HG03432 (cell line): ENCODE results near the gene GFOD1.
A peak's percentile ranks its signal among the peaks of the same experiment; 100 is the strongest.

Source experiments
- ATAC-seq: cut with Tn5 transposase; IDR thresholded peaks from one replicate; pipeline ENCODE4 v1.9.1; 2021; ENCODE audit warnings: mild to moderate bottlenecking, moderate library complexity; ENCODE audit not compliant: unreplicated experiment

Gene GFOD1

DNA sequence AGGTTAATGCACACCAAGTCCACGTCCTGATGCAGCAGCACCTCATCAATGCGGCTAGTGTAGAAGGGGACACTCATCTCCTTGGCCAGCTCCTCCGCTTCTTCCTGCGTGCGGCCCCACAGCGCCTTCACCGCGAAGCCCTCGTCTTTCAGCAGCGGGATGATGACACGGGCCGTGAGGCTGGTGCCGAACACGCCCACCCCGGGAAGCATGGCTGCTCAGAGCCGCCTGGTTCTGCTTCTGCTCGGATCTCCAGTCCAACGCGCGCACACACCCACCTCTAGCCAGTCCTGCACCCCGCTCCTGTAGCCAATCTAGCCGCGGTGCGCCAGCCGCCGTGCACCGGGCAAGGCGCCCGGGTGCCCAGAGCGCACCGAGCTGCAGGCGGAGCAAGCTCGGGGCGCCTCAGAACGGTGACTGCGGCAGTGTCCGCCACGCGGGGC, 700 bp downstream of the GFOD1 start:
- ATAC-seq = peak; percentile 27

DNA sequence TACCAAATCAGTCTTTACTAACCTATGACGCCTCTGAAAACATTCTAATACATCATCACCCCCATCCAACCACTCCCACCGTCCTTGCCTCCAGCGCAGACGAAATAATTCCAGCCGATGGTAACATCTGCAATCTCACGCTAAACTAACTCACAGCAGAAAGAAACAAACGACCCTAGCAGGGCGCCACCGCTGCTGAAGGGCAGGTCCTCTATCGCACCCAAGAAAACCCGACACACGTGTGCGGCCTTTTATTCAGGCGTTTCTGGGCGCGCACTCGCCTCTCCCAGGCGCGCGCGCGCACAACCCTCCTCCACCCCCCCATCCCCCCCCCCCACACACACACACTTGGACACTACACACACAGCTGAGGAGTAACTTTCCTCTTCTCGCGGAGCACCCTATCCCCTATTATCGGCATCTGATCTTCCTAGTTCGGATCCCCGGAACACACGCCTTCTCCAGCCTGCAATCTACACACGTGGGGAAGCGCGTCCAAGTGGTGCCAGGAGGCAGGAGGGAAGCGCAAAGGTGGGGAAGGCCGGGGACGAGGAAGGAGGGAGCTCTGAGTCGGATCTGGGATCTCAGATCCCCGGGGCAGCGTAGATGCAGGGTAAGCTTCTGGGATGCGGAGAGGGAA, 1.4 kb downstream of the GFOD1 start:
- ATAC-seq = no peak

DNA sequence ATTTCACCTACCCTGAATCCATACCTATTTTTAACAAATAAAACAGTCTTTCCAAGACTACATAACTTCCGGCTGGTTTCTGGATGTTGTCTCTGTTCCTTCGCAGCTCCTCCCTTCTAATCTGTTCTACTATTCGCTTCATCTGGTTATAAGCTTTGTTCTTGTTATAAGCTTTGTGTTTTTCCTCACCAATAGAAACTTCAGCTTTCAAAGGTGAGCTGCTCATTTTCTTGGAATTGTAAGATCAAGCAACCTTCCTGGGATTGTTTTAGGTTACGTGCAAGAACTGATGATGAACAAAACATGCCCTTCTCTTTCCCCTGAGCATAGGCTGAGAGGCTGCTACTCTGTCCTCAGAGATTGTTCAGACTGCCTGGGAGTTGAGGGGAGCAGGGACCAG, 2.1 kb downstream of the GFOD1 start:
- ATAC-seq = no peak

DNA sequence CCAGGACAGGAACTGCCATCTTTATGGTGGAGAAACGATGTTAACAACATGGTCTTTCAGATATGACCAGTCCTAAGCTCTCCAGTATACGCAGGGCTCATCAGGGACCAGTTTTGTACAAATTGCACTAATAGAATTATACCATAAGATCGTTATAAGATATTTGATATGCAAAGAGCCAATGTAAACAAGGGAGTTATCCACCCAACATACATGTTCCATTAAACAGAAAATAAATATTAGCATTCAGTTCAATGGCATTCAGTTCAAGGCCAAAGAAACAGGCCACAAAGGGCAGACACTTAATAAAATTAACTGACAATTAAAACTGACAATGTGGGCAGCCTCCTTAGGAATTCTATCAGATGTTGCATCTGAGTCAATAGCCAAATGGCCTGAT, 2.6 kb downstream of the GFOD1 start:
- no peak for ATAC-seq

DNA sequence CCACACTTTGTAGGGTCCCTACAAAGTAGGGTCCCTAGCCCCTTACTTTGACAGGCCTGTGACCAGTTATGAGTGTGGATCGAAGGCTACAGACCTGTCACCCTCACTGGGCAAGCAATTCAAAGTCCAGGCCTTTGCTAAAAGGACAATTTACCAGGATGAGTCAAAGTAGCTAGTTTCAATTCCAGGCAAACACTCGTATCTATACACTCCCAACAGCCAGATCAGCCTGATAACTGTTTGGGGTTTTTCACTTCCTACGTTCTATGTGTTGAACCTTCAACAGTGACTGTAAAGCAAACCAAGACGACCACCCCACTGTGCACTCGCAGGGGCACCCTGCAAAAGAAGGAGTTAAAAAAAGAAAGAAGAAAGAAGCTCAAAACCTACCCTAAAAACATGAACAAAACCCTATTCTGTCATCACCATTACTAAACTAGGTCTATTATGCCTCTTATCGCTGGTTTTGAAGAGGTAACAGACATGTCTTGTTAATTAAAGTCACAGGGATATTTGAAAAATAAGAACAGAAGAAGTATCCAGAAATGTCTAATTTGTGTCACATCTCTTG, 3.2 kb downstream of the GFOD1 start:
- no peak for ATAC-seq

DNA sequence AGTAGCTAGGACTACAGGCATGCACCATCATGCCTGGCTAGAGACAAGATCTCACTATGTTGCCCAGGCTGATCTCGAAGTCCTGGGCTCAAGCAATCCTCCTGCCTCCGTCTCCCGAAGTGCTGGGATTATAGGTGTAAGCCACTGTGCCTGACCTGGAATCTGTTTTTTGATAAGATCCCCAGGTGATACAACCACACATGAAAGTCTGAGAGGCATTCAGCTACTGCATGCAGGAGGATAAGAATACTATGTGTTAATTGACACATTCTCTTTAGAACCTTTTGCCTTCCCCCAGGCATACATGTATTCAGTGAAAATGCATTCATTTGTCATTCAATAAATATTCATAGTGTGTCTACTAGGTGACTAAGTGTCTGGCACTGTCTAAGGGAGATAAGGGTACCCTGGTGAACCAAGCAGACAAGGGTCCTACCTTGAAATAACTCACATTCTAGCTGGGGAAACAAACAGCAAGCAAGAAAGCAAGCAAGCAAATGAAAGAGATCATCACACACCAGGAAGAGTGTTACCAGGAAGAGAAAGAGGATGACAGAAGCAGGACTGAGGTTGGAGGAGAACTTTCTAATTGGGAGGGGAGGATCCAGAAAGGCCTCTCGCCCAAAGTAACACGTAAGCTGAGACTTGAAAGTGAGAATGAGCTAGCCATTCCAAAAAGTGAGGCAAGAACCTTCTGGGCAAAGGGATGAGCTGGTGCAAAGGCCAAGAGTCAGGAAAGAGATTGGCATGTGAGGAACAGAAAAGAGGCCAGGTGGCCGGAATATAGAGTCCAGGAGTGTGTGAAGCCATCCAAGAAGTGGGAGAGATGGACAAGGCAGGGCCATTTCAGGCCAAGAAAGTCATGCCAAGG, 6.5 kb downstream of the GFOD1 start:
- no peak for ATAC-seq

DNA sequence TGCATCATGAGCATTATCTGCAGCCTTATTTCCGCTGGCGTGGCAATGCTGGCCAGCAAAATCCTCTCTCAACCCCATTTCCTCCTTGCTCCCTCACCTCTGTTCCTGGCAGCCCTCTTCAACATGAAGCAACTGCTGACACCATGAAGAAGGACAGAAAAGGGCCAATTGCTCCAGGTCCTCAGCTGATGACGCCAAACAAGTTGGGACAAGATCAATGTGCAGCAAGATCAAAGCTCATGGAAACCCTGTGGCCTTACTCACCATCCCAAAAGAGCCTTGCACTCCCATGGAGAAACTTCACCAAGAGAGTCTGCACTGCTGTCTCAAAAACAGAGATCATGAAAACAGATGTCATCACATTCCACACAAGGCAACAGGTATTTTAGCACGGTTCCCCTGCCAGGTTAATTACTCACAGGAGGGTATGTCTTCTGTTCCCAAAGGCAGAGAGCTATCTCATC, 7.4 kb downstream of the GFOD1 start:
- no peak for ATAC-seq

DNA sequence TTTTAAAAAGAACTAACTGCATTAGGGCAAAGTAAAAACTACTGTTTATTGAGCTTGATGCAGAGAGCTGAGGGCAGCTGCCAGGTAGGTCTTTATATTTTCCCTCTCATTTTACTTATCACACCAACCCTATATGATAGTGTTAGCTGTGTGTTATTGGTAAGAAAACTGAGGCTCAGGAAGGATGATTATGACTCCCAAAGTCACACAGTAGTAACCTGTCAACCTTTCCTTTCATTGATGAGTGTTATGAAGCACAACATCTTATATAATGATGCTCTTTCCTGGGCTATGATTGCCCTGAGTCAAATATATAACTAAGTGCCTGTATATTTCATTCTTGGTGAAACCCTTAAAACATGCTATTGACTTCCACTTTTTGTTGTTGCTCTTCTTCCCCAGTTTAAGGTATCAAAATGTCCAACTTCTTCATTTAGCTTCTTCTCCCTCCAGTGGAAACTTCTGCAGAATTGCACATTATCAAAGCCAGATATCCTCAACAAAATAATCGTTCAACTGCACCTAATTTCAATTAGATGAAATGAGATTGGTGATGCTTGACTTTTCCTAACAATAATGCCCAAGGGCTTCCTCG, 8.1 kb downstream of the GFOD1 start:
- no peak for ATAC-seq

DNA sequence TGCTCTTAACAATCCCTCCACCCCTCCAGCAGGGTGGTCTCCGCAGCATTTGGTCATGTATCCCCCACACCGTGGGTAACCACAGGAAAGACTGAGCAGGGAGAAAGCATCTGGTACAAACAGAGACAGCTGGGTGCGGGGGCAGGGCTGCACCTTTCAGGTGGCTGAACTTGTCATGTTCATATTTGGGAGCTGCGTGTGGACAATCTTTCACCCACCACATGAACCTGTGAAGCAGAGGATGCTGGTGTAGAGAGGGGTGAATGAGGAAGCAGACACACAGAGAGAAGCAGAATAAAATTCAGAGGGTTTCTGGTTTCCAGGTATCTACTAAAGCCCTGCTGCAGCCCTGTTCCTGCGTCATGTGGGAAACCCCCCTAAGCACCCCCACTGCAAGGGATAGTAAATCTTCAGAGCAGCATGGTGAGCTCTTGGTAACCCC, 8.9 kb downstream of the GFOD1 start:
- no peak for ATAC-seq

DNA sequence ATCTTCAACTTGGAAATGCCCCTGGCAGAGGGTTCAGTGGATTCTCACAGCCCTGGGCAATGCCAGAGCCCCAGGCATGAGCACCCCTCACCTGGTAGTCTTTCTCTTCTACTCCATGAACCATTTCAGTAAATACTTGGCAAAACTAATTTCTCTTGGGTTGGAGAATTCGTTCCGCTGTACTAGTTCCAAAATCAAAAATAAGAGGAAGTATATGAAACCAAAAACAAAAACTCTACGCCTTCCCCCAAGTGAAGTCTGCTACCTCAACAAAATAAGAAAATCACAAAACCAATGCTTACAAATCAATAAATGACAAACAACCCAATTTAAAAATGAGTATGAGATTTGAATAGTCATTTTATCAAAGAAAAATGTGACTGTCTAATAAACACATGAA, 12.6 kb downstream of the GFOD1 start:
- ATAC-seq = no peak

DNA sequence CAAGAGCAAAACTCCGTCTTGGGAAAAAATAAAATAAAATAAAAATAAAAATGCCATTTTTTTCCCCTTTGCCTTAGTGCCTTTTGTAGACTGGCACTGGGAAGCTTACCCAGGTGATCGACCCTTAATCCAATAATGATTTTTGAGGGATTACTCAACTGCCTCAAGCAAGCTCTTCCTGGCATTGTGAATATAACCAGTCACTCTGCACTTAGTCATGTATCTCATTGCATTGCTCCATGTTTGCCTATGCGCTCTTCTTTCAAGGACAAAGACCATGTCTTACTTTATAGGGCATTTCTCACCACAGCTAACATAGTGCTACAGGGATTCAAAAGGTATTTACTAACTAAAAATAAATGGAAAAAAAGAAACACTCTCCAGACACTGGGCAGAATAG, 13.0 kb downstream of the GFOD1 start:
- ATAC-seq = no peak

DNA sequence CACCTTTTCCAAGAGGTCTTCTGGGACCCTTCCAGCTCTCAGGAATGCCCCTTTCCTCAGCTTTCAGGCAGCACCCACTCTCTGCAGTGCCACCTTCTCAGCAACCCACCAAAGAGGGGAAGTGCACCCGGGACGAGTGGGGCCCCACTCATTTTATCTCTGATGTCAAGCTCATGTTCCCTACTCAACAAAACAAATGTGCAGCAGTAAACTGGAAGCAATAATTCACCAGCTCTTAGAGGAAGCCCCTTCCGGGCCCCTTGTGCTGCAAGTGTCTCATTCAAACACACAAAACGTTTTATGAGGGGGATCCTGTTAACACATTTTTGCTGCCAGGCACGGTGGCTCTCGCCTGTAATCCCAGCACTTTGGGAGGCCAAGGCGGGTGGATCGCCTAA, 13.6 kb downstream of the GFOD1 start:
- no peak for ATAC-seq

DNA sequence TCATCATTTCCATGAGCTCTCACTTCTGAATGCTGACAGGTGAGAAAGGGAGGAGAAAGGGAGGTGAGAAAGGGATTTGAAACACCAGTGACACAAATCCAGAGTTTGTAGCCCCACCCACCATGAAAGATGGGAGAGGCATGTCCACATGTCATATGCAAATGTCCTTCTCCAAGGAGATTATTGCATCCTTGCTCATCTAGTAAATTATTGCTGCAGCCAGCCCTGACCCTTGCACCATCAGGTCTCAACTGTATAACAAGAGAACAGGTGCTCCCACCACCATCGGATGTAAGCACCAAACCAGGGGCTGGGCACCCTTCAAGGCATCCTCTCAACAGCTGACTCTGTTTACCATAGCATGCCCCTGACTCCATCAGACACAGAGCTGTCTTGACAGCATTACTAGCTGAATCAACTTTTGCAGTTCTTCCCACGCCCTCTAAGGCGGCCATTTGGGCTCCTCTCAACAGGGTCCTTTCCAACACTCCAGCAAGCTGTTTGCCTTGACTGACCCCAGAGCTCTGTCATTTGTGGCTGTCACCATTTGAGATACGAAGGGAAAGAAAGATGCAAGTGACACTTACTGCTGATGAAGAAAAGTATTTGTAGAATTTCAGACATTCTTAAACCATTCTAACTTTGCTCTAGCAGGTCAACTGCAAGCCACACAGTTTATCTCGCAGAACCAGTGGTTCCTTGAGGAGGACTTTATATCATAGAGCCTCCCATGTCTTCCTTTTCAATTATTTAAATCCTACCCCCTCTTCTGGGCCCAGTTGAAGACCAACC, 14.2 kb downstream of the GFOD1 start:
- ATAC-seq = no peak

DNA sequence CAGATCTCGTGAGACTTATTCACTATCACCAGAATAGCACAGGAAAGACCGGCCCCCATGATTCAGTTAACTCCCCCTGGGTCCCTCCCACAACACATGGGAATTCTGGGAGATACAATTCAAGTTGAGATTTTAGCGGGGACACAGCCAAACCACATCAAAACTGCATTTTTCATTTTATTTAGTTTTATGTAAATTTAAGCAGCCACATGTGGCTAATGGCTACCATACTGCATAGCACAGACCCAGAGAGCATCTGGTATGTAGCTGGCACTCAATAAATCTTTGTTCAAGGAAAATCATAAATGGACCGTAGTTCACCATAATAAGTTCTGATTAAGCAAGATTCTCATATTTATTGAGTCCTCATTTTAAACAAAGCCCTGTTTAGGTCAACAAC, 15.3 kb downstream of the GFOD1 start:
- no peak for ATAC-seq

DNA sequence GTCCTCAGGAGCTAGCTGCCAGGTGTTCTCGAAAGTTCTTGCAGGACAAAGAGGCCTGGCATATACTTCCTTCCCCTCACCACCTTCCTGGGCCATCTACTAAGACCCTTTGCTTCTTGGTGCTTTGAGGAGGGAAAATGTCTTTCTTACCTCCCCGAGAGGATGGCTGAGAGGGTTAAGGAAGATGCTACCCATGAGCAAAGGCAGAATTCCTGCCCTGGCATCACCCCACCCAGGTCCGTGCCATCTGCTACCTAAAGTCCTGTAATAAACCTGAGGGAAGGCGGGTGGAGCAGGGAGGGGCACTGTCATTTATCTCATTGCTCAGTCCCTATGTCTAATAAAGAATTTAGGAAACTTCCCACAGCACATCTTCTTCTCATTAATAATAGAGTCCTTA, 16.2 kb downstream of the GFOD1 start:
- no peak for ATAC-seq

DNA sequence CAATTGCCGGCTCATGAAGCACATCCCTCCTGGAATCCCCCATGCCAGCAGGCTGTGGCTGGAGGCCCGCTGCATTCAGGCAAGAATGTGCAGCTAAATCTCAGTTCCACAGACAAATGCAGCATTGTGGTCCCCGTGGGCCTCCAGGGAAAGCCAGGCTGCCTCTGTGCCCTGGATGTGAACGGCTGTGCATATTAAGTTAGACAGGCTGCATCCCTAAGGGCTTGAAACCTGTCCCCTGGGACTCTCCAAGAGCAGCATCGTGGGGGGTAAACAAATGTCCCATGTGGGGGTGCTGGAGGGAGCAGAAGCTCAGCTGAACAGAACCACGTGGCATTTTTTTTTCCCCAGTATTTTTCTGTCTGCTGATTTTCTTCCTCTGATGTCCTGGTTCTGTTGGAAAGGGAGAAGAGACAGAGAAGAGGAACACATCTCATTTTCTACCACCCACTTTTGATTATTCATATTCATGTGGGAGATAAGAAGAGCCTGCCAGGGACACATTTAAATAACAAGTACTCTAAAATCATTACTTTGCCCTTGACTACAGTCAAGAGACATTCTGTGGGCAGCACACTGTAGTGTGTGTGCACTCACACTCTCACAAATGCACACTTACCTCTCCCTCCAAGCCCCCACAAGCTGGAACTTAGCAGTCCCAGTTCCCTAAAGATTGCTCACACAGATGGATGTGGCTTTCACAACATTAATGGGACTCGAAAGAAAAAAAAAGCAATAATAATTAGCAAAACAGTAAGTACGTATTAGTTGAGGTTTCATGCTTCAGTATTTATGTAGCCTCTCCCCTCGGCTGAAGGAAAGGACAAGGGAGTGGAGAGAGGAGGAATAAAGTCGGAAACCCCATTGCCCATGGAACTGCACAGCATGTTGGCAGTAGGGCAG, 16.9 kb downstream of the GFOD1 start:
- ATAC-seq = no peak

DNA sequence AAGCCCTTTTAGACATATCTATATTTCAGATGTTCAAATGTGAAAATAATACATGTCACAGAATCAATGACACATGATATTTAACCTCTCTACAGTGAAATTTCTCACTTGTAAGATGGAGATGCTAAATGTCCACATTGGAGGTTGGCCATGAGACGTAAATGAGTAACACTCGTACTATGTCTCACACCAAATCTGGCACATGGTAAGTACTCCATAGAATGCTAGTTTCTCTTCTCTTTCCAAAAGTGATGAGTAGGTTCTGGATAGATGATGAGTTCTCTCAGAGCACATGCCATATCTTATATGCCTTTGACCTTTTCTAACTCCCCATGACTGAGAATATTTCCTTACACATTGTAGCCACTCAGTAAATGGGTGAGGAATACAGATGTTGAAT, 17.7 kb downstream of the GFOD1 start:
- no peak for ATAC-seq

DNA sequence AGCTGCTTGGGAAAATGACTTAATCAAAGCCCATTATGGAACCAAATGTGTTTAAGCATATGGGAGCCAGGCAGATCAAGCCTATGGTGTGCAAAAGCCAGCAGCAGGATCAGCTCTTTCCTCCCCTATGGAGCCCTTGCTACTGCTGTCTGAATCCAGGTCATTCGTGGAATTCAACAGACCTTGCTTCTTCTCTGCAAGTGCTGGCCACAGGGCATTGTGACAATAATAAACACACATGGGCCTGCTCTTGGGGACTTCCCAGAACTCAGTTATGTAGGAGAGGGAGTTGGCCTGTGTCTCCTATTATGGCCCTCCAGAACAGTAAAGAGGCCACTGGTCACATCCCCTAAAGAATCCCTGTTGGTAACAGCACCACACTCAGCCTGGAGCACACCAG, 18.6 kb downstream of the GFOD1 start:
- no peak for ATAC-seq

DNA sequence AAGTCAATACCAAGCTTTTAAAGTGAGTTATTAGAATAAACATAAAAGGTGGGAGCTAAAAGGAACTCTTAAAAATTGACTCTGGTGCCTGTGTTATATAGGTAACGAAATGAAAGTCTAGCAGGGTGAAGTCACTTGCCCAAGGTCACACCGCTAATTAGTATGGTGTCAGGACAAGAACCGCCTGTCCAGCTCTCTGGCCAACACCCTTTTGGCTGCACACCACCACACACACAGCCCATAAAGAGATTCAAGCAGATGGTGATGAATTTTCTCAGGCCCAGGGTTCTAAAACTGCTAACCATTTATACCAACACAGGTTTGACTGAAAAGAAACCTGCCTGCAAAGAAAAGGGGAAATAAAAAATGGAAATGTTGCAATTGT, 20.2 kb downstream of the GFOD1 start:
- ATAC-seq = no peak
